ENCODE results near the gene VSTM2B. TPM values are rescaled to one million over a fixed set of nuclear protein-coding genes. Genes with fewer than 3 reads are reported as not detected.

VSTM2B gene
- polyA plus RNA-seq, 1 of the 3 experiments (the other 2 are of a cell fraction): not detected

DNA sequence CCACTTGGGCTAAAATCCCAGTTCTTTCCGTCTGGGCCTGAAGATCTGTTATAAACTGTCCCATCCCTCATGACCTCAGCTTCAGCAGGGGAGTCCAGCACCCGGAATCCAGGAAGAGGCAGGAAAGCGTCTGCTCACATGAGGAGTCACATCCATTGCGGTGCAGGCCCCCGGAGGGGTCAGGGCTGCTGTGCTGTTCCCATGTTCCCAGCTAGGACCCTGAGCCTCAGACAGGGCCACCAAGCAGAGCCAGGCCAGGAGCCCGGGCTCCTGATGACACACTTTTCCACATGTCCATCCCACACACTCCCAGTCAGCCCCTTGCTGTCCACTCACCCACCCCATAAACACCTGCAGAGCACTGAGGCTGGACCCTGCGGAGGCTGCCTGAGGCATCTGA is 45.3 kb upstream of the VSTM2B start:
- DNase-seq: no peak
- ChIA-PET CTCF (interaction anchor here (2.2 kb wide), 1 partner anchor 48 kb away, joined by 8 read pairs; no protein-coding TSS in a partner anchor), POLR2A (no interaction called here)
- Histone ChIP-seq H3K79me2 (ENCODE audit: insufficient read depth) (no peaks in the 10 kb centered on the region), H3K4me3 (ENCODE audit: low read depth in 2 of 2, low read length in 1 of 2) (no peak overlapping the region), H3K9ac (no peak overlapping the region), H3K4me1 (ENCODE audit: control insufficient read depth in 1 of 2, insufficient read depth in 2 of 2, low read depth in 1 of 2, low read length in 1 of 2) (no peaks in the 10 kb centered on the region), H3K4me2 (no peak overlapping the region), H3K27ac (ENCODE audit: low read depth in 2 of 2, low read length in 1 of 2) (no peak overlapping the region), H3F3A (replicated peaks; ENCODE audit: insufficient read depth) (no peaks in the 10 kb centered on the region), H3K9me3 (no peaks in the 10 kb centered on the region), H3K27me3 (ENCODE audit: insufficient read depth) (peaks cover 9% of the 10 kb centered on the region; the same call in 1 of the 2 replicates), H3K9me2 (no peaks in the 10 kb centered on the region), H4K20me1 (ENCODE audit: insufficient read depth) (no peaks in the 10 kb centered on the region), H3K36me3 (replicated peaks in 1 of 2; ENCODE audit: control insufficient read depth in 1 of 2, insufficient read depth in 2 of 2, low read length in 1 of 2) (no peaks in the 10 kb centered on the region), H2AFZ (ENCODE audit: low read depth) (no peak overlapping the region)
- TF ChIP-seq EZH2phosphoT487 (IDR thresholded peaks at IDR 0.05; ENCODE audit: borderline replicate concordance, low read depth) (no peak), CHD2 (IDR thresholded peaks at IDR 0.05; ENCODE audit: low read length, partially characterized antibody) (no peak), ELF1 (IDR thresholded peaks at IDR 0.05) (no peak), GATA2 (CRISPR knock-in tag; IDR thresholded peaks at IDR 0.05) (no peak), RFX5 (IDR thresholded peaks at IDR 0.05; ENCODE audit: low read length) (no peak), PBX3 (IDR thresholded peaks at IDR 0.05) (no peak), JUND (IDR thresholded peaks at IDR 0.05) (no peak), TAF1 (IDR thresholded peaks at IDR 0.05; ENCODE audit: borderline replicate concordance, low read depth, low read length) (no peak), FOXM1 (IDR thresholded peaks at IDR 0.05; ENCODE audit: low read depth) (no peak), SIN3A (IDR thresholded peaks at IDR 0.05; ENCODE audit: borderline replicate concordance, low read depth, low read length) (no peak), FOXJ3 (CRISPR knock-in tag; IDR thresholded peaks at IDR 0.05) (no peak), MAX (IDR thresholded peaks at IDR 0.05; ENCODE audit: low read depth) (no peak), CTCF (IDR thresholded peaks at IDR 0.05) (no peak), NFIC (IDR thresholded peaks at IDR 0.05; ENCODE audit: borderline replicate concordance) (no peak), IRF3 (IDR thresholded peaks at IDR 0.05; ENCODE audit: low read depth, low read length) (no peak), RCOR1 (IDR thresholded peaks at IDR 0.05; ENCODE audit: low read length) (no peak), FOSL2 (IDR thresholded peaks at IDR 0.05; ENCODE audit: borderline replicate concordance, low read depth) (no peak), TCF12 (IDR thresholded peaks at IDR 0.05) (no peak), SMC3 (IDR thresholded peaks at IDR 0.05; ENCODE audit: low read depth, low read length) (no peak)
- WGBS (ENCODE audit: low lambda C conversion rate): 6% methylated on average over 7 of the region's 7 CpGs
